COR-L47 (cell line): ENCODE results near the gene CCDC57.
A peak's percentile ranks its signal among the peaks of the same experiment; 100 is the strongest.

Source experiments
- DNase-seq: peaks from one replicate; lab custom pipeline; 2025; lab: John Stamatoyannopoulos, UW

The CCDC57 gene

DNA sequence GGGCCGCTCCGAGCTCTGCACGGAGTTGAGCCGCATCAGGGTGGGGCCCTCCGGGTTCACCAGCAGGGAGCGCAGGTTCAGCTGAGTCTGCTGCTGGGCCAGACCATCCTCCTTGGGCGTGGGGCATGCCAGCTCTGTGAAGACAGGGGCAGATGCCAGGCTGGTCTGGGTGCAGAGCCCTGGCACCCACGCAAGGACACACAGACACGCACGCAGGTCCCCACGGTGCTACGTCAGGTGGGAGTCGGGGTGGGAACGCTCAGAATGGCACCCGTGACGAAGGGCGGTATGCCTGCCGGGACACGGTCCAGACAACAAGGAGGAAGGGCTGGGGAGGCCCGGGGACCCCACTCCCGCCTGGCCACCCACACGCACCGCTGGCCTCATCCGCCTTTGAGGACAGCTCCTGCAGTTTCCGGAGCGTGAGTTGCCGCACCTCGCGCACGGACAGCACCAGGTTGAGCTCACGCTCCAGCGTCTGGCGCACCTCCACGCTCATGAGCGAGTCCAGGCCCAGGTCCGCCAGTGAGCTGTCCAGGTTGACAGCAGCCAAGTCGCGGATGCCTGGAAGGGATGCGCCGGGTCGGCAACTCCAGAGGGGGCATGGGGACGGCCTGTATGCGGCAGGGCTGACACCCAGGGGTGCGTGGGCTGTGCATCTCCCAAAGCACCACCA, 131.7 kb downstream of the CCDC57 start:
- DNase-seq, result no peak

DNA sequence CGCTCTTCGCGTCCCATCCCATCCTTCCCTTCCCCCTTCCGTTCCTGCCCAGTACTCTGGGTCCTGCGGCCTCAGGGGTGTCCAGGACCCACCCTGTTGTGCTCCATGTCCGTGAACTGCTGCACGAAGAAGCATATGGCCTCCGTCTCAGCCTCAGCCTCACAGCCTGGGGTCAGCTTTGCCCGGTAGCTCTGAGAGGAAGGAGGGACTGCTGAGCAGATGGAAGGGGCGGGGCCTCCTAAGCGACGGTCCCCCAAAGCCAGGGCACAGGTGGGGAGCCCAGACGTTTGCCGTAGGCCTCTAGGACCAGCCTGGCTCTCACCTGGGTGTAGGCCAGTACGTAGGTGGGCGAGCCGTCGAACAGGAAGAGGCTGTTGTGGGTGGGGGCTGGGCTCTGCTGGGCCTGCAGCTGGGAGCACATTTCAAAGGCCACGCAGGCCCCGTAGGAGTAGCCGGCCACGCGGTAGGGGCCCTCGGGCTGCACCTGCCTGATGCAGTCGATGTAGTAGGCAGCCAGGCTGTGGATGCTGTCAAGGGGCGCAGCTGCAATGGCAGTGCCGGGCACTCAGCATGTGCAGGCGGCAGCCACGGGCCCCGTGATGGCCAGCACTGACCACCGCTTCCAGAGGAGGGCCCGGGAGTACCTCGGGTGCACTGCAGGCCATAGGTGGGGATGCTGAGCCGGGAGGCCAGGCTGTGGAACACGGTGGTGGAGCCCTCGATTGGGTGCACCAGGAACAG, 132.4 kb downstream of the CCDC57 start:
- DNase-seq, result no peak

DNA sequence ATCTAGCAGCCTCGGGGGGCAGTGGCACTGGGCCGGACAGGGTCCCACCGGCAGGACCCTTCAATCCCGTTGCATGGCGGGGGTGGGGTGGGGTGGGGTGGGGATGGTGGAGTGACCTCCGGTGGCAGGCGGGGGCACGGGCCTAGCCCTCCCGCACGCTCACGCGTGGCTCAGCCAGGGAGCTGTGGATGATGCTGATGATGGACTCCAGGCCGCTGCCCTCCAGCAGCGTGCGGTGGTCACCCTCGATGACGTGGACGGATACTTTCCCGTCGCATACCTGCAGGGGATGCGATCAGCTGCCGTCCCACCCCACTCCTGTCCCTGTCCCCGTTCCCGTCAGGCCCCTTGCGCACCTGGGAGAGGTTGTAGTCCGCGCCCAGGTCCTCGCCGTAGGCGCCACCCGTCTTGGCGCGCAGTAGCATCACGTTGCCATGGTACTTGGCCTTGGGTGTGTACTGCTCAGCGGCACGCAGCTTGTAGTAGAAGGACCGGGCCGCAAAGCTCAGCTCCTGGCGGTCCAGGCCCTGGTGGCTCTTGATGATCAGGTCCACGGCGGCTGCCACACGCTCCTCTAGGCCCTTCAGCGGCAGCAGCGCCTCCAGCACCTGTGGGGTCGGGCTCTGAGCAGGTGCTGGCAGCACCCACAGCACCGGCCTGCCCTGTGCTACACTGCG, 133.5 kb downstream of the CCDC57 start:
- DNase-seq, result no peak

DNA sequence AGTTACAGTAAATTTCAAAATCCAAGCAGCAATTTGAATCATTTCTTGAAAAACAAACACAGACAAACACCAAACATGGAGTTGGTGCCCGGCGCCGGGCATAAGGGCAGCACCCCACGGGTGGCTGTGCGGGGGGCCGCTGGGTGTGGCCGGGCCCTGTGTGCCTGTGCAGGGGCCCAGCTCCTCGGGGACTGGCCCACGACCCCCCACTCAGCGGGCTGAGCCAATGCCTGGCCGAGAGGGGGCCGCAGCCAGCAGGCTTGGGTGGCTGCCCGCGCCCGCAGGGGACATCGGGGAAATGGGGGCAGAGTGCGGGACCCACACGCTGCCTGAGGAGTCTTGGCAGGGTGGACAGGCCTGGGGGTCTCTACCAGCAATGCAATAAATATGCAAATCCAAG, 134.2 kb downstream of the CCDC57 start:
- no peak for DNase-seq

DNA sequence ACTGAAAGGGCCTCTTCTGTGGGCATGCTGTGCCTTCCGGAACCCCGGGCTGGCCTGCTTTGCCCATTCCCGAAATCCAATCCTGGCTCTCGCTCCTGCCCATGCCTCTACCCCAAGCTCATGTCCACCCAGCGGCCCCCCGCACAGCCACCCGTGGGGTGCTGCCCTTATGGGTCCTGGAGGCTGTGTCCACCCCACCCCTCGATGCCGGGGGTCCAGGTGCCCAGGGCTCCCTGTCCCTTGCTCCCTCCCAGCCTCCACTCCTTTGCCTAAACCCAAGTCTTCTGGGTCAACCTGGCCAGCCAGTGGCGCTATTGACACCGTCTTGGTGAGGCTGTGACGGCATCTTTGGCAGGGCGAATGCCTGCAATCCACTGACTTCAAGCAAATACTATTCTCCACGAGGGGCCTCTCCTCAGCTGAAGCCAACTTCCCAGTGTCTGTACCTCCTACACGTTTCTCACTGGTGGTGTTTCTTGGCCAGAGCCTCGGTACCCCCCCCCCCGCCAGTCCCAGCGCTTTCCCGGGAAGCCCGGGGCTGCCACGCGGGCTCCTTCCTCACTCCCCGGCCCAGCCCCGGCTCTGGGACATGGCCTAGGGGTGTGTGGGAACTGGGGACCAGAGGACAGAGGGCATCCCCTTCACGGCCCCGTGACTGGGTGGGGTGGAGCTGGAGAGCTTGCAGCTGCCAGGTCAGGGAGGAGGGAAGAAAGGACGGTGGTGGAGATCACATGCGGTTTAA, 134.9 kb downstream of the CCDC57 start:
- DNase-seq, result no peak

DNA sequence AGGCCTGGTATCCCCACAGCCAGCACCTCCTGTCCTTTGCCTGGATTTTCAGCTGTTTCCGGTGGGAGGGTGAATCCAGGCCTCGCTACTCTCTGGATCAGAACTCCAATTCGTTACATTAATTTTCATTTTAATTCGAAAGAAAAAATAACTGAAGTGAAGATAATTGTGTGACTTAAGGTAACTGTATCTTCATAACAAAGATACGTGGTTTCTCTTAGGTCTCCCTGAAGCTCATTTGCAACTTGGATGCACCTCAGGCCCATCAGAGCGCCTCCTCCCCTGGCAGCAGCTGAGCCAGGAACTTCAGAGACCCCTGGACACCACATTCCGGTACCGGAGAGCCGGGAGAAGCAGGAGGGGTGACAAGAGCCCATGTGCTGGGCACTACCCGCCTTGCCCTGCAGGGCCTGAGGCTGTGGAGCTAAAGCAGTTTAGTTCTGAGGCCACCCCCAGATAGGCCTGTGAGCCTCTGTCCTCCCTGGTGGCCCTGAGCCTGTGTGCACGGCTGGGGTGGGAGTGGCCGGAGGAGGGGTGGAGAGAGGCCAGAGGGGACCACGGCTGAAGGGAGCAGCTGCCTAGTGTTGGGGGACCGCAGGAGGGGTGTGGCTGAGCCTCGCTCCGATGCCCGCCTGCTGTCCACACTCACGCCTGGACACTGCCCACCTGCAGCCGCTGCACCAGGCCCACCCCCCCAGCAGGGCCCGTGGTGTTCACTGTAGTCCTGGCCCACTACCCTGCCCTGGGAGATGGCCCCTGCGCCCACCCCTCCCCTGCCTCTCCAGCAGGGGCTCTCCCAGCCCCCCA, 135.7 kb downstream of the CCDC57 start:
- DNase-seq, result no peak

DNA sequence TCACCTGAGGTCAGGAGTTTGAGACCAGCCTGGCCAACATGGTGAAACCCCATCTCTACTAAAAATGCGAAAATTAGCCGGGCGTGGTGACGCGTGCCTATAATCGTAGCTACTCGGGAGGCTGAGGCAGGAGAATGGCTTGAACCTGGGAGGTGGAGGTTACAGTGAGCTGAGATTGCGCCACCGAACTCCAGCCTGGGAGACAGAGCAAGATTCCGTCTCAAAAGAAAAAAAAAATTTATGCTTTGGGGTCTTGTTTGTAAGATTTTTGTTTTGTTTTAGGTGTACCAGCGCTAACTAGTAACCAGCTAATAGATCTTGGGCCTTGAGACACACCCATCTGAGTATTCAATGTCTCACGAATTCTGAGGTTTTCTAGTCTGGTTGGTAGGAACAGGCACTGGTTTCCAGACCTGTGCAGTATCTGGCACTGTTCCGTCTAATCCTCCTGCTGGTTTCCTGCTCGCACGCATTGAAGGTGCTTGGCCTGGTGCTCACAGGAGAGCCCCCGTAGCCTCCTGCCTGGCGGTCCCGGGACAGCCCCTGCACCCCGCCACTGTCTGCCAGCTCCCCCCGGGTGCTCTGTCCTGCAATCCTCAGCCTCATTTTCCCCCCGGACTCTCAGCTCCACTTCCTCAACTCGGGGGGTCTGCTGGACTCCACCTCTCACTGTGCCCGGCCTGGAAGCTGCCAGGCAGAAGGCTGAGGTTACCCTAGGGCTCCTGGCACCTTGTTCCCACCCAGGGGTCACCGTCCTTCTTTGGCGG, 136.4 kb downstream of the CCDC57 start:
- DNase-seq, result no peak

DNA sequence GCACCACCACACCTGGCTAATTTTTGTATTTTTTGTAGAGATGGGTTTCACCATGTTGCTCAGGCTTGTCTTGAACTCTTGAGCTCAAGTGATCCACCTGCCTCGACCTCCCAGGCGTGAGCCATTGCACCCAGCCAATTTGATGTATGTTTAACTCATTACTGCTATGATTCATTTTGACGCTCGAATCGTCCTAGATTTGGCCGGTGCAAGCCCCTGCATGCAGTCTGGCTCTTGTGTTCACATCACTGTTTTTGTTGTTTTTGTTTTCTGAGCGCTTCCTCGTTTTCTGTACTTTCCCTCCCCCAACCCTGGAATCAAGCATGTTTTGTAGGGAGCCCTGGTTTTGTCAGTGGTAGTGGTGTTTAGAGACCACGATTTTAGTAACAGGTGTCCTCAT, 139.2 kb downstream of the CCDC57 start:
- DNase-seq, result no peak

DNA sequence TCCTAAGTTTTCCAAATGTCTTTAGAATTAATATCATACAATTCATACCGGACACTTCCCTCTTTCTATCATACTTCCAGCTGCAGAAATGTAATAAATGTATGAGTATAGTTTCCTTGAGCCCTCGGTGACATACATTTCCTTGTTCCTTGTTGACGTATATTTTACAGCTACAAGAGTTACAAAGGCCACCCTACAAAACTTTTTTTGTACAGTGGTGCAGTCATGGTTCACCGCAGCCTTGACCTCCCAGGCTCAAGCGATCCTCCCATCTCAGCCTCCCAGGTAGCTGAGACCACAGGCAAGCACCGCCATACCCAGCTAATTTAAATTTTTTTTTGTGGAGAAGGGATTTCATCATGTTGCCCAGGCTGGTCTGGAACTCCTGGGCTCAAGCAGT, 139.8 kb downstream of the CCDC57 start:
- no peak for DNase-seq

DNA sequence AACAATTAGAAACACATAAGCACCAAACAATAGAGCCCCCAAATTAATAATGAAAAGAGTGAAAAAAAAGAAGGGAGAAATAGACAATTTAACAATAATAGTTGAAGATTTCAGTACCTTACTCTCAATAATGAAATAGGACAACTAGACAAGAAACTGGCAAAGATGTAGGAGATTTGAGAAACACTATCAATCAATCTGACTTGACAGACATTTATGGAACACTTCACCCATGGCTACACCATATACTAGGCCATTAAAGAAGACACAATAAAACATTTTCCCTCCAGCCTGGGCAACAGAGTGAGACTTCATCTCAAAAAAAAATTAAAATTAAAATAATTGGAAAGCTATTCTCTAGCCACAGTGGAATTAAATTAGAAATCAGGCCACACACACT, 142.0 kb downstream of the CCDC57 start:
- DNase-seq, result no peak

DNA sequence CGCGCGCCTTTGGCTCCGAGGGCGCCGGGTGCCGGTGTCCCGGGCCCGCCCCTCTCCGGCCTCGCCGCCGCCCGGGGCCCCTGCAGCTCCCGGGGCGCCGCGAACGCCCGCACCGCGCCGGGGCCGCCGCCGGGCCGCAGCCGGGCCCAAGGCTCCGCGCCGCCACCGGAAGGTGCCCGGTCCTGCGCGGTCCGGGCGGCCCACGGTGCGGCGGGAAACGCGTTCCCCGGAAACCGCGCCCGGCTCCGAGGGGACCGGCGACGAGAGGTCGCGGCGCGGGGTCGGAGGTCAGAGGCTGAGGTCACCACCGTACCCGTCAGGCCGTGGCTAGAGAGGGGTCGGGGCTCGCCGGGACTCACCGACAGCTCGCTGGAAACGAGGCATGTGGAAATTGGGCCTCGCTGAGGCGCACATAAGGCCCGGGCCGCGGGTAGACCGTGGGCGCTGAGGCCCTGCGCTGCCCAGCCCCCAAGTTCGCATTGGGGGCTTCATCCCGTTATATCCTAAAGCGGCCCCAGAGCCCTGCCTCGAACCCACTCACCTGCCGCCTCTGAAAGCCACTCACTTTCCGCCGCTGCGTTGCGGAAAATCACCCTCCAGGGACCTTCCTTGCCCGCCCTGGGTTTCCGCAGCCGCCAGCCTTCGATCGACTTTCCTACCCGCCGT, 146.9 kb downstream of the CCDC57 start, which contains the start of gene DUS1L:
TSS of gene DUS1L (minus strand) at position 167 of the 666 bp plus-strand sequence. CDS start 745 bp downstream, outside the sequence.
- DNase-seq, result peak; percentile 43

DNA sequence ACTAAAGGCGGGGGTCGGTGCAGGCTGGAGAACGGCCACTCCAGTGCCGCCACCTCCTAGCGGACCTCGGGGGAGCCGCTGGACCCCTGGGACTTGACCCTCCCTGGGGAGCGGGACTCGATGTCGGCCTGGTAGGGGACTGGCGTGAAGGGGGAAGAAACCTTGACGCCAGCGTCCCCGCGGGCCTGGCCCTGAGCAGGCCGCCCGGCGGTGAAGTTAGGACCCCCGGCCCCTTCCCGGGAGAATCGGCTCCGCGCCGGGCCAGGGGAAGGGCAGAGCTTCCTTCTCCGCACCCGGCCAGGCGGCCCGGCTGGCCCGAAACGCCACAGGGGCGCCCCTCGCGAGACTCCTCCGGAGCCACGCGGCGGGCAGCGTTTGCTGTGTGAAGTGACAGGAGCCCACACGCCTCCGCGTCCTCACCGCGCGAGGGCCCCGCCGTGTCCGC, 147.4 kb downstream of the CCDC57 start:
- DNase-seq, result no peak

DNA sequence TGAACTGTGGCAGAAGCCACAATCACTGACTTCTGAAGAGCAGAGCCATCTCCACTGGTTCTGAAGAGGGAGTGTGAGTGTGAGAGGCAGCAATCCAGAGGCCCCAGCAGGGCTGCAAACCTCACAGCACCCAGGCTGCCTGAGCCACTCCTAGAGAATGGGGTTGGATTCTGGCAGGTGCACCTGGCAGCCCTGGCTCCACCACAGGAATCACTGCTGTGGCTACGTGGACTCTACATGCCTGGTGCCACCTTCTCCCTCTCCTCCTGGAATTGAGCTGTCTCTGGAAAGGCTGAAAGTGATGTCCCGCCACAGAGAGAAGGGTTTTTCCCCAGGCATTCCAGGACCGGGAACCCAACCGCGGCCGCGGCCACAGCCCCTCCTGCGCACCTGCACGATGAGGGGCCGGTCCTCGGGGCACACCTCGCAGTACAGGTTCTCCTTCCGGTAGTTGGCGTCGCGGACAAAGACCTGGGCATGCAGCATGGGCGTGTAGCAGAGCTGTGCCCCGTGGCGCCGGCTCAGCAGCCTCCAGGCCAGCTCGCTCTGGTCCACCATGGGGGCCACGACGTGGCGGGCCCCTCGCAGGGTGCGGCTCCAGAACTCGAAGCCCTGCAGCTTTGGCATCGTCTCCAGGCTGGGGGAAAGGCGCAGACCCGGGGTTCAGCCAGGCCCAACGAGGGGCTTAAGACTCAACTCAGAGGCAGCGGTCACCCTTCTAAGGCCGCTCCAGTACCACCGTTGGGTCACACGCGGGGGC, 148.0 kb downstream of the CCDC57 start:
- peak; percentile 33 for DNase-seq

DNA sequence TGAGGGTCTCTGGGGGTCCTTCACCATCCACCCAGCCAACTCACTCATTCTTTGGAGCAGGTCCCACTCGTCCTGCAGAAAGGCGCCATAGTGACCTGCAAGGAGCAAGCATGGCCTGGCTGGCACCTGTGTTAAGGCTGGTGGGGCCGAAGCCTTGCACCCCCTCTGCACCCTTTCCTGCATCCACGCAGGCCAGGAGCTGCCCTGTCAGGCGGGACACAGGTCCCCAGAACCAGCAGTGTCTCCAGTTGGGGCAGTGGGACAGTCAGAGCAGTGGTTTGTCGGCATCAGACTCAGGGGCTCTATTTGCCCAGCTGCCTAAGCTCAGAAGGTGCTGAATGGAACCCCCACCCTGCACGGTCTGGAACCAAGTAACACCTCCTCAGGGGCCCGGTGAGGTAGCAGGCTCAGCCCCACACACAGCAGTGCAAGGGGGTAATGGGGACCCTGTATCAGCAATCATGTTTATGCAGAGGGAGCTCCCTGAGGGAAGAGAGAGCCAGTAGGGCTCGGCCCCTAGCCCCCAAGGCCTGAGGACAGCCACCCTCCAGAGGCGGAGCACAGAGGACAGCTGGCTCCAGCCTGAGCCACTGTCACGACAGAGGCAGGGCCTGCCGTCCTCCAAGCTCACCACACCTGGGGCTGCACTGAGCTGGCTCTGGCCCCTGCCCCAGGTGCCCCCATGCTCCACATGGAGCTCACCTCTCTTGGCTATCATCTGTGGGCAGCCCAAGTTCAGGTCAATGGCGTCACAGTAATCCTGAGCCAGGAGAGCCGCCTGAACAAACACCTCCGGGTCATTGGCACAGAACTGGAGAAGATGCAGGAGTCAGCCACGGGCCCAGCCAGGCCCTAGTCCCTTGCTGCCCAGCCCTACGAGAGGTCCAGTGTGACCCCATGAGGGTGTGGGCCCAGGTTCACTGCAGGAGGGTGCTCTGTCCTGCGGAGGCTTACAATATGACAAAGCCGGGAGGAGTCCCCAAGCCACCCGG, 148.9 kb downstream of the CCDC57 start:
- DNase-seq, result no peak

DNA sequence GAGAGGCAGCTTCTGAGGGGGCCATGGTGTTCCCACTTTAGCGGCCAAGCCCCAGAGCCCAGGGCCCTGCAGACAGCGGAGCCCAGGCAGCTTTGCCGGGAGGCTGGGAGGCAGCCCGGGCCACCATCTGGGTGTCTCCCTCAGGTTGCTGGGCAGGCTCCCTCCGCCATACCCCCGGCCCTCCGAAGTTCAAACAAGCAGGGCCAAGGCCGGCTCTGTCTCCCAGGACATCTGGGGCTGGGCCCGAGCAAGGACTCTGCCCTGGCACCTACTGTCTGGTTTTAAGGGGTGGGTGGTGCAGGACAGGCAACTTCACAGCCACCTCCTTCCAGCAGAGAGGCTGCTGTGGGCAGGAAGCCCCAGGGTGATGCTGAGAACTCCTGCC, 149.7 kb downstream of the CCDC57 start:
- no peak for DNase-seq

DNA sequence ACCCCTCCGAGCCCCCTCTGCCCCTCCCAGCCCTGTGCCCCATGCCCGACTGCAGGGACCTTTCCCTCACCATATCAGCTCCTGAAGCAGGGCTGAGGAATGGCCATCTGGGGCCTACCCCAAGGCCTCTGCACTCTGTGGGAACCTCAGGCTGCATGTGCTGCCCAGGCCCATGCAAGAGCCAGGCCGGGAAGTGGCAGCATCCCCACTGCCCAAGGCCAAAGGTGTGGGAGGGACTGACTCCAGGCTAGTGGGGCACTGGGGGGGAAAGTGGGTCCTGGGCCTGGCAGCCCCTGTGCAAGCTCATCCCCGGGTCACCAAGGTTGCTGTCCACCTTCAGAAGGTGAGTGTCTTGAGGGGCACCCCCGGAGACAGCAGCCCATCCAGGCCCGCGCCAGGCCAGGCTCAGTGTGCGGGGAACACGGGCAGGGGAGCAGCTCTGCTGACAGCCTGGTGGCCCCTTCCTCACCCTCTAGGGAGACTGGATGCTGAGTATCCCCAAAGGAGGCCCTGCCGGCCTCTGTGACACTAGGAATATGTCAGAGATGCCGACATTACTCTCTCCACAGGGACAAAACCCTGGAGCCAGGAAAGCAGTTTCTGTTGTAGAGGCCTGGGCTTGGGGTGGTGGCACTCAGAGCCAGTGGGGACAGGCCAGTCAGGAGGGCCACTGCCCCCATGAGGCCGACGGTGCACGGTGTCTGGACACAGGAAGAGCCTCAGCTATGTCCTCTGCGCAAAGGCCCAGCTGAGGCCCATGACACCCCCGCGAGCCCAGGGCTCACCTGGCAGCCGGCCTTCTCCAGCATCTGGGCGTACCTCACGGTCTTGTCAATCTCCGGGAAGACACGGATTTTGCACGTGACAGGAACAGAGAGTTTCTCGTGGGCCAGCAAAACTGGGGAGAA, 150.3 kb downstream of the CCDC57 start:
- DNase-seq, result no peak
